Stimulated activated CD4-positive, alpha-beta T cell treated with anti-CD3 and anti-CD28 coated beads, Interleukin-1b, Interleukin-23, amount 100 ng/mL, for 24 hours (primary cell): ENCODE results near the gene B3GNT8.
"Not testable (repeated sequence)": the region's sequence is repeated elsewhere in the genome, so short reads cannot be mapped to it uniquely, and the experiment has no call there.

Experiments
- DNase-seq, 4 experiments: peaks; one replicate each; pipeline ENCODE4 v3.0.0-alpha.2; 2020; ENCODE audit warnings: low read depth in 4 of 4, low spot score in 1 of 4

B3GNT8 gene

DNA sequence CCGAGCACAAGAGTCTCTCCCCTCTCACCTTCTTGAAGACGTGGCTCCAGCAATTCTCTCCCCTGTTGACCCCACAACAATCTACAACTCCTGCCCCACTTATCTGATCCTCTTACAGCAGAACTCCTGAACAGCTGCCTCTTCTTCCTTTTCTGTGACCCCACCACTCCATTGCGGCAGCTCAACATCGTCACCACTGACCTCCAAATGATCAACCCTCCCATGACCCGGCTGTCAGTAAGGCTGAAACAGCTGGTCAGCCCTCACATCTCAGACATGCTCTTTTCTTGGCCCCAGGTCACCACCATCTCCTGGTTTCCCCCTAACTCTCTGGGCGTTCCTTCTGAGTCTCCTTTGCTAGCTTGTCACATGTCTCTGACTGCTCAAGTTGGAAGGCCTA lies 31.8 kb downstream of the B3GNT8 start:
- no peak for DNase-seq

DNA sequence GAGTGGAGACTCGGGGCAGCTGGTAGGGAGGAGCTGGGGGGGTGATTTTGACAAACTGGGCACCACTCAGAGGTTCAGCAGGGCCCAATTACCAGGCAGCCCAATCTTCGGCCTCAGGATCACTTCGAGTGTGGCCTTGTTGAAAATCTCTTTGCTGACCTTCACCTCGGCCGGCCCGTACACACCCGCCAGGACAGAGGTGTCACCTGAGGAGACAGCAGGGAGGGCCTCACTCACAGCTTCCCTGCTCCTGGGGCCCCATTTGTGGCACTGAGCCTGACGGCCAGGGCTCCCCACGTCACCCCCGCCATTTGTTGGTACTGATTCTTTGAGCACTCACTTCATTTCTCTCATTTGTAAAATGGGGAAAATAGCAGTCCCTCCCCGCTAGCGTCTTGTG lies 34.4 kb downstream of the B3GNT8 start:
- no peak for DNase-seq

DNA sequence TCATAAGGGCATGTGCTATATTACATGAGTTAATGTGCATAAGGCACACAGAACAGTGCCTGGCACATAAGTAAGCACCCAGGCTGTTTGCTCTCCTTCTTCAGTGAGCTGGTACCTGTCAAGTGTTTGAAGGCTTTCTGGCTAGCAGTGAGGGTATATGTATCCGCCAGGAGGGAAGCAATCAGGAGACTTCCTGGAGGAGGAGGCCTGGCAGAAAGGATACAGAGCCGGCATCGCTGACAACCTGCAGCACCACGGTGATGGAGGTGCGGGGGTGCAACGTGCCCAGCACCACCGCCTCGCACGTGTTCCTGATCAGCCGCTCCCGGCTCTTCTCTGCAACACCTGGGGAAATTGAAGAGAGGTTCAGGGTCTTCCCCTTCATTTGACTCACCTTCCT lies 35.6 kb downstream of the B3GNT8 start:
- no peak for DNase-seq

DNA sequence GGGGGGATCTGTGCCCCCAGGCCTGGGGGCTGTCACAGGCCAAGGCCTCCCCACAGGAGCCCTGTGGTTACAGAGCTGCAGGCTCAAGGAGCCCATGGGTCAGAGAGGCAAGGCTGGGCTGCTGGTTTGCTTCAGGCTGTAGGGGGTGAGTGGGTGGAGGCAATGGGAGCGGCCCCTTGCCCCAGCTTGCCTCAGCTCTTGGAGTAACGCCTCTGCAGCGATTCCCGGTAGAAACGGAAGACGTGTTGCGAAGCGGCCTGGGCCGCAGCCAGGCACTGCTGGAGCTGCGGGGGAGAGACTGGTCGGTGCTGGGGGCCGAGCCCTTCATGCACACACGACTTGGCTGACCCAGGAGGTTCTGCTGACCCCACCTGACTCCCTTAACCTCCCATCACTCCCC lies 40.7 kb downstream of the B3GNT8 start:
- no peak for DNase-seq

DNA sequence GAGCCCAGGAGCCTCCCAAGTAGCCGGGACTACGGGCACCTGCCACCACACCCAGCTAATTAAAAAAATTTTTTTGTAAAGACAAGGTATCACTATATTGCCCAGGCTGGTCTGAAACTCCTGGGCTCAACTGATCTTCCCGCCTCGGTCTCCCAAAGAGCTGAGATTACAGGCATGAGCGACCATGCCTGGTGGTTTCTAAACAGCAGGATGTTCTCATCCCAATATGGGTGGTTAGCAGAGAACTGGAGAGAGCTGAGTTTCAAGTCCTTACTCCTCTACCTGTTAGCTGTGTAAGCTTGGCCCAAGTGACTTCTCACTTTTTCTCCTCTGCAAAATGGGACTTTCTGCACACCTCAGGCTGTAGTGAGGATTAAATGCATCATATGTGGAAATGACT lies 42.8 kb downstream of the B3GNT8 start:
- no peak for DNase-seq

DNA sequence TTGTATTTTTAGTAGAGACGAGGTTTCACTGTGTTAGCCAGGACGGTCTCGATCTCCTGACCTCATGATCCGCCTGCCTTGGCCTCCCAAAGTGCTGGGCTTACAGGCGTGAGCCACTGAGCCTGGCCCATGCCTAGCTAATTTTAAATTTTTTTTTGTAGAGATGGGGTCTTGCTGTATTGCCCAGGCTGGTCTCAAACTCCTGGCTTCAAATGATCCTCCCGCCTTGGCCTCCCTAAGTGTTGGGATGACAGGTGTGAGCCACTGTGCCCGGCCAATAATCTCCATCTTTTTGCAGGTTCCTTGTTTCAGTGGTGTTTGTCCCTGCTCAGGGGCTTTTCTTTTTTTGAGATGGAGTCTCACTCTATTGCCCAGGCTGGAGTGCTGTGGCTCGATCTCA lies 45.6 kb downstream of the B3GNT8 start:
- DNase-seq: not testable (repeated sequence)

DNA sequence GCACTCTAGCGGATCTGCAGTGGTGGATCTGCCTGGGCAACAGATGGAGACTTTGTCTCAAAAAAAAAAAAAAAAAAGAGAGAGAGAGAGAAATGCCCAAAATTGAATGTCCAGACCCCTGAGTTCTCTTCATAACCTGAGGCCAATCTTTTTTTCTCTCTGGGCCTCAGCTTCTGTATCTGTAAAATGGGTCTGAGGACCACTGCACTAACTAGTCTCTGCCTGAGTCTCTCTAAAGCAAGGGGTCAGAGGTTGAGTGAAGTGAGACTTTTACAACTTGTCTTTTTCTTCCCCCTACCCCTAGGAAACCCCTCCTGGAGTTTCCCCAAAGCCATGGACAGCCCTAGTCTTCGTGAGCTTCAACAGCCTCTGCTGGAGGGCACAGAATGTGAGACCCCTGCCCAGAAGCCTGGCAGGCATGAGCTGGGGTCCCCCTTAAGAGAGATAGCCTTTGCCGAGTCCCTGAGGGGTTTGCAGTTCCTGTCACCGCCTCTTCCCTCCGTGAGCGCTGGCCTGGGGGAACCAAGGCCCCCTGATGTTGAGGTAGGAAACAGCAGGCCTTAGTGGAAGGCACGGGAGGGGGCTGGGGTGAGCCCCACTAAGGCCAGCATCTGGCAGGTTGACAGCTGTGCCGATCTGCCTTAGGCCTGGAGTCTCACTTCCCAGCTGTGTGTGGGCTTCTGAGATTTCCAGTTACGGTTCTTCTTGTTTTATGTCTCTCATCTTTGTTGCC lies 49.0 kb downstream of the B3GNT8 start:
- DNase-seq: no peak

DNA sequence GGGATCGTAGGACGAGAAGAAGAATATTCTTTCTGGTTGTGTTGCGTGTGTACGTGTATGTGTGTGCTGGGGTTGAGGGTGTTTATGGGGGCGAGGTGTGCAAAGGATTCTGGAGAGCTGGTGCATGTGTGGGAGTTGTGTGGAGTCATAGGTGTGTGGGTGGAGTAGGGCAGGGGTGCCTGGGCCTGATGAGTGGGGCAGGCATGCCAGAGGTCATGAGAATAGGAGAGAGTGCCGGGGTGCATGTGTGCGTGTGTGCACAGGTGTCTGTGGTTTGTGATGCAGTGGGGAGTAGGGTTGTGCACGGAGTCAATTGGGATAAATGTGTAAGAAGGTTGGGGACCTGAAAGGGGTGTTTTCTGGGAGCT lies 50.2 kb downstream of the B3GNT8 start:
- no peak for DNase-seq

DNA sequence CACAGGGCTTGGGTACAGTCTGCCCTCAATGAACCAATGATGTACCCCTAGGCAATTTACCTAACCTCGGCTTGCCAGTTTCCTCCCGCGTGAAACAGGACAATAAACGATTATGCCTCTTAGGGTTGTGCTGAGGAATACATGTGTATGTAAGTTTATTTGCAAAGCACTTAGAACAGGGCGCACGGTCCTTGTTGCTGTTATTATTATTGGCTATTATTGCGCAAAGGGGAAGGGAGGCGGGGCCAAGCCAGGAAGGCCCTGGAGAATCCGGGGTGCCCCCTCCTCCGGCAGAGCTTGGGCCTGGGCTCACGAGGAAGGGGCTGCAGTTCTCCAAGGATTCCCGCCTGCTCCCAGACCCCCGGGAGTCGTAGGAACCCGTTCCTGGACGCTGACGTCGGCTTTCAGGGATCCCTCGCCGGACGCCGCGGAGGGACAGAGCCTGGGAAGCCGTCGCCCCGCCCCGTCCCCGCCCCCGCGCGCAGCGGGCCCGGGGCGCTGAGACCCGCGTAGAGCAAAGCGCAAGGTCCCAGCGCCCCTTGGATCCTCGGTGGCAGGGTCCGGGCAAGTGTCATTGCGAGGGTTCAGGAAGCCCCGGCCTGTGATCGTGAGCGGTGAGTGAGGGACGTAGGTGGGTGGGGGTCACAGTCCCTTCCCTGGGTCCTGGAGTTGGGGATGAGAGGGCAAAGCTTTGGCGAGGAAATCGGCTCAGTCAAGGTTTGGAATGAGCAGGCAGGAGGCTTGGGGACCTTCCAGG lies 50.8 kb downstream of the B3GNT8 start, which contains the start of gene TMEM91:
Gene TMEM91 (plus strand): TSS at position 293 of the 757 bp plus-strand sequence. CDS start 1,777 bp downstream, outside the sequence.
- DNase-seq: no peak
